CD8-positive, alpha-beta memory T cell (primary cell): ENCODE data around the gene PLA2G2D. TPM values are rescaled to one million over a fixed set of nuclear protein-coding genes. Genes with fewer than 3 reads are reported as not detected.
A peak's percentile ranks its signal among the peaks of the same experiment; 100 is the strongest.

Experiments used
- CTCF ChIA-PET: fragments of 350-600 bp; sonication (Branson Sonifier 250); formaldehyde crosslinking; loops from one replicate; lab custom pipeline; 2021; ENCODE audit warnings: antibody characterized with exemption; lab: Charles Lee
- POLR2A ChIA-PET: fragments of 350-600 bp; sonication (Branson Sonifier 250); formaldehyde crosslinking; loops from one replicate; lab custom pipeline; 2021; ENCODE audit warnings: antibody characterized with exemption; lab: Charles Lee
- DNase-seq, 5 donors: peaks; one replicate each; pipeline versions ENCODE4 v3.0.0 to v3.0.0-alpha.2; 2020 to 2022; ENCODE audit warnings: mixed read lengths in 1 of 5
- H3K27ac ChIP-seq: one replicate; pipeline ENCODE4 v1.7.0; 2013; ENCODE audit warnings: low read depth, mild to moderate bottlenecking, low read length, moderate library complexity
- H3K27me3 ChIP-seq: 2 replicates; pipeline ENCODE4 v1.7.0; 2013; ENCODE audit warnings: low read length, mild to moderate bottlenecking; ENCODE audit not compliant: insufficient read depth, poor library complexity, severe bottlenecking
- H3K36me3 ChIP-seq: 2 replicates; pipeline ENCODE4 v1.7.0; 2013; ENCODE audit warnings: mild to moderate bottlenecking, low read length, moderate library complexity; ENCODE audit not compliant: insufficient read depth
- H3K4me1 ChIP-seq: 2 replicates; pipeline ENCODE4 v1.7.0; 2013; ENCODE audit warnings: mild to moderate bottlenecking, low read length, moderate library complexity; ENCODE audit not compliant: insufficient read depth
- H3K4me3 ChIP-seq: 2 replicates; pipeline ENCODE4 v1.7.0; 2013; ENCODE audit warnings: mild to moderate bottlenecking, low read length
- H3K9me3 ChIP-seq: 2 replicates; pipeline ENCODE4 v1.7.0; 2013; ENCODE audit warnings: mild to moderate bottlenecking, low read length
- H3K27ac Mint-ChIP-seq, 8 donors: one replicate each; pipeline ENCODE4 v1.8.0; 2020 to 2021; ENCODE audit warnings: mixed read lengths in 8 of 8, mild to moderate bottlenecking in 6 of 8, inconsistent platforms in 3 of 8, moderate library complexity in 3 of 8
- H3K27me3 Mint-ChIP-seq, 2 donors: one replicate each; pipeline ENCODE4 v1.8.0; 2020 to 2021; ENCODE audit warnings: mixed read lengths in 2 of 2, mild to moderate bottlenecking in 1 of 2, moderate library complexity in 1 of 2
- H3K36me3 Mint-ChIP-seq, 3 donors: one replicate each; pipeline ENCODE4 v1.8.0; 2020 to 2021; ENCODE audit warnings: mixed read lengths in 3 of 3, inconsistent platforms in 1 of 3, mild to moderate bottlenecking in 1 of 3
- H3K4me1 Mint-ChIP-seq, 3 donors: one replicate each; pipeline ENCODE4 v1.8.0; 2020 to 2021; ENCODE audit warnings: mixed read lengths in 3 of 3, inconsistent platforms in 1 of 3, mild to moderate bottlenecking in 1 of 3
- H3K4me3 Mint-ChIP-seq, 7 donors: one replicate each; pipeline ENCODE4 v1.8.0; 2020 to 2021; ENCODE audit warnings: mixed read lengths in 7 of 7, mild to moderate bottlenecking in 6 of 7, moderate library complexity in 4 of 7, inconsistent platforms in 2 of 7
- H3K9me3 Mint-ChIP-seq, 5 donors: one replicate each; pipeline ENCODE4 v1.8.0; 2020 to 2022; ENCODE audit warnings: mixed read lengths in 5 of 5, mild to moderate bottlenecking in 3 of 5, moderate library complexity in 2 of 5, inconsistent platforms in 1 of 5
- polyA plus RNA-seq: library from polyadenylated mRNA; unstranded; fragments of 300-500 nt; fragmentation: Illumina TruSeq; gene quantifications from one replicate; pipeline ENCODE4 v1.2.3, GENCODE V29; 2021
- total RNA-seq, 2 experiments: library from RNA; stranded (reverse); gene quantifications; one replicate each; pipeline ENCODE4 v1.2.3, GENCODE V29; 2021

Gene PLA2G2D
- total and polyA plus RNA-seq, 3 experiments from 2014 or later: not detected

GRCh38 chr1:20083178-20083944, 36.0 kb downstream of the PLA2G2D start:
- peaks cover 15 to 43% of the 10 kb centered on the region in 2 donors for H3K27me3 Mint-ChIP-seq
- DNase-seq: no peak
- no peaks in the 10 kb centered on the region for H3K27me3 ChIP-seq
- H3K9me3 ChIP-seq: no peaks in the 10 kb centered on the region
- no peaks in the 10 kb centered on the region for H3K36me3 Mint-ChIP-seq
- H3K36me3 ChIP-seq: no peaks in the 10 kb centered on the region
- H3K4me3 Mint-ChIP-seq: no peak overlapping the region
- no peaks in the 10 kb centered on the region for H3K9me3 Mint-ChIP-seq
- peaks cover 10 to 16% (median 11%) of the 10 kb centered on the region in 3 donors for H3K4me1 Mint-ChIP-seq
- no peak overlapping the region for H3K4me3 ChIP-seq
- no peaks in the 10 kb centered on the region for H3K4me1 ChIP-seq
- H3K27ac Mint-ChIP-seq: peak overlapping the region in 1 of 8 donors; percentile 52
- ChIA-PET CTCF (no interaction called here), POLR2A (no interaction called here)
- H3K27ac ChIP-seq: no peak overlapping the region

- no peaks in the 10 kb centered on the region for H3K36me3 Mint-ChIP-seq
Observed at GRCh38 chr1:20082772-20083171, 36.6 kb downstream of the PLA2G2D start.

GRCh38 chr1:20081353-20081810, 38.0 kb downstream of the PLA2G2D start:
- H3K4me1 ChIP-seq: no peaks in the 10 kb centered on the region
- POLR2A ChIA-PET: no interaction called here
- H3K27ac ChIP-seq: no peak overlapping the region
- H3K27me3 Mint-ChIP-seq: peaks cover 19 to 60% of the 10 kb centered on the region in 2 donors
- no peaks in the 10 kb centered on the region for H3K27me3 ChIP-seq
- no peaks in the 10 kb centered on the region for H3K9me3 ChIP-seq
- H3K9me3 Mint-ChIP-seq: no peaks in the 10 kb centered on the region
- H3K27ac Mint-ChIP-seq: peak overlapping the region in 2 of 8 donors; percentile 42 to 72
- H3K4me3 Mint-ChIP-seq: peak overlapping the region in 2 of 7 donors; percentile 5 to 41
- no peak overlapping the region for H3K4me3 ChIP-seq
- no peaks in the 10 kb centered on the region for H3K36me3 Mint-ChIP-seq
- DNase-seq: no peak
- H3K36me3 ChIP-seq: no peaks in the 10 kb centered on the region
- CTCF ChIA-PET: no interaction called here
- peaks cover 10 to 16% (median 15%) of the 10 kb centered on the region in 3 donors for H3K4me1 Mint-ChIP-seq

More at GRCh38 chr1:20082772-20083171, 36.6 kb downstream of the PLA2G2D start:
- Histone ChIP-seq H3K4me1 (no peaks in the 10 kb centered on the region), H3K9me3 (no peaks in the 10 kb centered on the region), H3K27me3 (no peaks in the 10 kb centered on the region), H3K36me3 (no peaks in the 10 kb centered on the region), H3K4me3 (no peak overlapping the region), H3K27ac (no peak overlapping the region)
- Mint-ChIP-seq H3K4me3 (no peak overlapping the region), H3K4me1 (peaks cover 10 to 16% (median 15%) of the 10 kb centered on the region in 3 donors), H3K27ac (peak overlapping the region in 1 of 8 donors; percentile 52), H3K9me3 (no peaks in the 10 kb centered on the region), H3K27me3 (peaks cover 17 to 47% of the 10 kb centered on the region in 2 donors)
- no peak for DNase-seq
- CTCF ChIA-PET: no interaction called here
- POLR2A ChIA-PET: no interaction called here

GRCh38 chr1:20080441-20081352, 38.6 kb downstream of the PLA2G2D start:
- Histone ChIP-seq H3K4me3 (no peak overlapping the region), H3K27ac (no peak overlapping the region), H3K36me3 (no peaks in the 10 kb centered on the region), H3K4me1 (no peaks in the 10 kb centered on the region), H3K9me3 (no peaks in the 10 kb centered on the region), H3K27me3 (no peaks in the 10 kb centered on the region)
- H3K27me3 Mint-ChIP-seq: peaks cover 19 to 61% of the 10 kb centered on the region in 2 donors
- H3K27ac Mint-ChIP-seq: peak overlapping the region in 2 of 8 donors; percentile 42 to 72
- ChIA-PET CTCF (no interaction called here), POLR2A (no interaction called here)
- peaks cover 10 to 16% (median 15%) of the 10 kb centered on the region in 3 donors for H3K4me1 Mint-ChIP-seq
- no peaks in the 10 kb centered on the region for H3K36me3 Mint-ChIP-seq
- H3K4me3 Mint-ChIP-seq: peak overlapping the region in 2 of 7 donors; percentile 5 to 41
- no peaks in the 10 kb centered on the region for H3K9me3 Mint-ChIP-seq
- DNase-seq: no peak

GRCh38 chr1:20079661-20080305, 39.6 kb downstream of the PLA2G2D start:
- Mint-ChIP-seq H3K9me3 (no peaks in the 10 kb centered on the region), H3K36me3 (no peaks in the 10 kb centered on the region), H3K4me1 (peaks cover 10 to 16% (median 15%) of the 10 kb centered on the region in 3 donors), H3K4me3 (no peak overlapping the region), H3K27ac (no peak overlapping the region), H3K27me3 (peaks cover 21 to 61% of the 10 kb centered on the region in 2 donors)
- no peak overlapping the region for H3K27ac ChIP-seq
- CTCF ChIA-PET: interaction anchor here (0.7 kb wide), 1 partner anchor 263 kb away, joined by 3 read pairs; no protein-coding TSS in a partner anchor
- H3K4me1 ChIP-seq: no peaks in the 10 kb centered on the region
- no peak for DNase-seq
- no peaks in the 10 kb centered on the region for H3K27me3 ChIP-seq
- H3K36me3 ChIP-seq: no peaks in the 10 kb centered on the region
- no peak overlapping the region for H3K4me3 ChIP-seq
- POLR2A ChIA-PET: no interaction called here
- no peaks in the 10 kb centered on the region for H3K9me3 ChIP-seq

GRCh38 chr1:20078711-20079110, 40.6 kb downstream of the PLA2G2D start:
- Mint-ChIP-seq H3K4me1 (peaks cover 10 to 16% (median 15%) of the 10 kb centered on the region in 3 donors), H3K36me3 (no peaks in the 10 kb centered on the region), H3K9me3 (no peaks in the 10 kb centered on the region), H3K27me3 (peaks cover 21 to 61% of the 10 kb centered on the region in 2 donors), H3K4me3 (no peak overlapping the region), H3K27ac (no peak overlapping the region)
- H3K36me3 ChIP-seq: no peaks in the 10 kb centered on the region
- H3K27ac ChIP-seq: no peak overlapping the region
- ChIA-PET CTCF (no interaction called here), POLR2A (no interaction called here)
- H3K27me3 ChIP-seq: no peaks in the 10 kb centered on the region
- H3K9me3 ChIP-seq: no peaks in the 10 kb centered on the region
- no peak for DNase-seq
- no peaks in the 10 kb centered on the region for H3K4me1 ChIP-seq
- H3K4me3 ChIP-seq: no peak overlapping the region

GRCh38 chr1:20078171-20078651, 41.1 kb downstream of the PLA2G2D start:
- H3K36me3 Mint-ChIP-seq: no peaks in the 10 kb centered on the region
- no peaks in the 10 kb centered on the region for H3K9me3 Mint-ChIP-seq
- H3K4me3 ChIP-seq: no peak overlapping the region

More at GRCh38 chr1:20078171-20078651, 41.1 kb downstream of the PLA2G2D start:
- Histone ChIP-seq H3K27me3 (no peaks in the 10 kb centered on the region), H3K4me1 (no peaks in the 10 kb centered on the region), H3K36me3 (no peaks in the 10 kb centered on the region), H3K9me3 (no peaks in the 10 kb centered on the region), H3K27ac (no peak overlapping the region)
- no peak overlapping the region for H3K27ac Mint-ChIP-seq
- H3K27me3 Mint-ChIP-seq: peaks cover 21 to 60% of the 10 kb centered on the region in 2 donors
- DNase-seq: no peak
- POLR2A ChIA-PET: no interaction called here
- CTCF ChIA-PET: no interaction called here
- peaks cover 10 to 16% (median 15%) of the 10 kb centered on the region in 3 donors for H3K4me1 Mint-ChIP-seq
- H3K4me3 Mint-ChIP-seq: no peak overlapping the region
